Thymus (tissue), 11 donors: ENCODE results near the gene IL1RAPL2. TPM values are rescaled to one million over a fixed set of nuclear protein-coding genes. Genes with fewer than 3 reads are reported as not detected.

ENCODE experiments used
- DNase-seq, 9 donors: peaks; one replicate each; pipeline ENCODE4 v3.0.0-alpha.2; 2013; ENCODE audit warnings: low spot score in 9 of 9, low read depth in 6 of 9, missing footprints in 1 of 9
- H3K27ac ChIP-seq, 2 donors: one replicate each; pipeline ENCODE4 v1.5.1; 2013; ENCODE audit warnings: control low read depth in 1 of 2, low read depth in 1 of 2, low read length in 1 of 2, mild to moderate bottlenecking in 1 of 2, moderate library complexity in 1 of 2
- H3K27me3 ChIP-seq, 2 donors: one replicate each; pipeline ENCODE4 v1.5.1; 2013; ENCODE audit warnings: low read length in 1 of 2; ENCODE audit not compliant: control insufficient read depth in 2 of 2, insufficient read depth in 1 of 2
- H3K36me3 ChIP-seq, 2 donors: one replicate each; pipeline ENCODE4 v1.5.1; 2013; ENCODE audit warnings: low read length in 1 of 2, mild to moderate bottlenecking in 1 of 2, moderate library complexity in 1 of 2; ENCODE audit not compliant: control insufficient read depth in 2 of 2, insufficient read depth in 2 of 2
- H3K4me1 ChIP-seq, 2 donors: one replicate each; pipeline ENCODE4 v1.5.1; 2013; ENCODE audit warnings: low read length in 2 of 2; ENCODE audit not compliant: control insufficient read depth in 2 of 2, insufficient read depth in 2 of 2
- H3K4me3 ChIP-seq, 2 donors: one replicate each; pipeline ENCODE4 v1.5.1; 2013; ENCODE audit warnings: low read length in 2 of 2, control low read depth in 1 of 2, mild to moderate bottlenecking in 1 of 2
- H3K9me3 ChIP-seq, 2 donors: one replicate each; pipeline ENCODE4 v1.5.1; 2013; ENCODE audit warnings: low read length in 1 of 2, mild to moderate bottlenecking in 1 of 2; ENCODE audit not compliant: control insufficient read depth in 2 of 2, insufficient read depth in 1 of 2
- WGBS: extraction: QIAGEN DNeasy Blood & Tissue Kit; methylation state at CpG from one replicate; pipeline ENCODE4 v1.1.7; 2013; 5-methylcytosine and 5-hydroxymethylcytosine counted together
- polyA plus RNA-seq: library from polyadenylated mRNA; stranded (reverse); fragments of 200-250 nt; gene quantifications from one replicate; pipeline ENCODE4 v1.2.3, GENCODE V29; 2013
- total RNA-seq: library from RNA; stranded (reverse); fragments of 120-200 nt; gene quantifications from one replicate; pipeline ENCODE4 v1.2.4, GENCODE V29; 2013
- donor health status: healthy.

Gene IL1RAPL2
- total and polyA plus RNA-seq, 2 donors = 0.38 TPM; not detected in 1

DNA sequence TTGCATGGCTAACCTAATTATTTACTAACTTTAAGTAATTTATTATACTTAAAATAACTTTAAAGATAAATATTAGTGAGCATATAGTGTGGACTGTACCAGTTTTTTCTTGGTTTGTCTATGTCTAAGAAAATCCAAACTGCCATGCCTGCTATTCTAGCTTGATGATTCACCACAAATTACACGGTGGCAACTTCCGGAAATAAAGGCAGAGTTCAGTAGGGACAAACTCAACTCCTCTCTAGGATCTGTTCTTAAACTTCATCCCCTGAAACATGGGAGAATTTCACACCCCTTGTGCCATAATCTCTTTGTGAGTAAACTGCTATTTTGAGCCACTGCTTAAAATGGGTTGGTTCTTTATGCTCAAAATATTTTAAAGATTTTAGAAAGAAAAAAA, 1042.7 kb downstream of the IL1RAPL2 start:
- no peaks in the 10 kb centered on the region for H3K36me3 ChIP-seq
- no peak for DNase-seq
- H3K4me3 ChIP-seq = no peak overlapping the region
- H3K27ac ChIP-seq = no peak overlapping the region
- no peaks in the 10 kb centered on the region for H3K4me1 ChIP-seq
- 93% methylated on average over 2 of the region's 2 CpGs for WGBS
- H3K9me3 ChIP-seq = no peaks in the 10 kb centered on the region
- no peaks in the 10 kb centered on the region for H3K27me3 ChIP-seq

DNA sequence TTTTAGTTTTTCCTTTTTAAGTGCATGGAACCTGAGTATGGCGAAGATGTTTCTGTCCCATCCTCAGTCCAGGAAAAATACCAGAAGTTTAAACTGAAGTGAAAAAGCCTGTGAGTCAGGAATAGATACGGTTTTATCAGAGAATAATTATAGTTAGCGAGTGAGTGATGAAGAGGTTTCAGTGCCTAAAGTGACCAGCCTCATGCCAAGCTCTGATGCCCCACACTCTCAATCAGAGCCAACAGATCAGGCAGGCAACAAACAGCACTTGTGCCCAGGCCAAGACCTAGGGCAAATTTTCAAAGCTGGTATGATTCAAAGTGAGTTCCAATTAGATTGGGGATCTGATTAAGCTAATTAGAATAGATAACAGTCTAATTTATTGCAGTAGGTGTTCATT, 1043.5 kb downstream of the IL1RAPL2 start:
- DNase-seq = no peak
- no peak overlapping the region for H3K4me3 ChIP-seq
- no peaks in the 10 kb centered on the region for H3K36me3 ChIP-seq
- no peaks in the 10 kb centered on the region for H3K27me3 ChIP-seq
- 95% methylated on average over 3 of the region's 3 CpGs for WGBS
- H3K27ac ChIP-seq = no peak overlapping the region
- no peaks in the 10 kb centered on the region for H3K9me3 ChIP-seq
- H3K4me1 ChIP-seq = no peaks in the 10 kb centered on the region

DNA sequence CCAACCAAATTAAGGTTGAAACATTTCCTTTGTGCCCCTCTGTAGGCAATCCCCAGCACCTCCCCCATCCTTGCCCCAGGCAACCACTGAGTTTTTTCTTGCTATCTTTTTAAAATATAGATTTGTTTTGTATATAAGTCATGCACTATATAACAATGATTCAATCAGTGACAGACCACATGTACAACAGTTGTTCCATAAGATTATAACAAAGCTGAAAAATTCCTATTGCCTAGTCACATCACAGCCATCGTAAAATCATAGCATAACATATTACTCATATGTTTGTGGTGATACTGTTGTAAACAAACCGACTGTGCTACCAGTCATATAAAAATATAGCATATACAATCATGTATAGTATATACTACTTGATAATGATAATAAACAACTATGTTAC, 1044.4 kb downstream of the IL1RAPL2 start:
- WGBS = 96% methylated on average over 2 of the region's 2 CpGs
- Histone ChIP-seq H3K4me3 (no peak overlapping the region), H3K36me3 (no peaks in the 10 kb centered on the region), H3K27me3 (no peaks in the 10 kb centered on the region), H3K4me1 (no peaks in the 10 kb centered on the region), H3K27ac (no peak overlapping the region), H3K9me3 (no peaks in the 10 kb centered on the region)
- no peak for DNase-seq

DNA sequence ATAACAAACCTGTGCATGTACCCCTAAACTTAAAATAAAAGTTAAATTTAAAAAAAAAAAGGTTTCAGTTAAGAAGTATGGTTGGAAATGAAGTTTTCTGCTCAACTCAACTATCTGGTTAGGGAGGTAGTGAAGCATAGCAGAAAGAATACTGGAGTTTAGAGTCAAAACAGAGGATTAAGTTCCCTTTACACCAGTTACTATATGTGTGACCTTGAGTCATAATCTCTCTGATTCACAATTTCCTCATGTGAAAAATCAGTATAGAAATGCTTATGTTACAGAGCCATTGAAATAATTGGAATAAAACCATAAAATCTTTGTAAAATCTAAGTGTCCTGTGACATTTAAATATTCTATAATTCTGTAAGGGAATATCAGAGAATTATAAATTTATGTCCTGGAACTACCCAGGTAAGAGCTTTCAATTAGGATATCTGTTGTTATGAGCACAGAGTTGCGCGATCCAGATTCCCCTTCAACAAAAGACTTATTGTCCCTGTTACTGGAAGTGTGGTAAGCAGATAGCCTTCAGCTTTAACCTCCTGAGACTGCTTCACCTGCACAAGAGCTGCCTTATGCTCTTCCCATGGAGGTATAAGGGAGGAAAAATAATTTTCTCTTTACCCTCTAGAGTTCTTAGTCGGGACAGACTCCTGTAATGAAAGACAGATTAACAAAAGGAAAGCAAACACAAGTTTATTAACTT, 1052.5 kb downstream of the IL1RAPL2 start:
- H3K27ac ChIP-seq = no peak overlapping the region
- no peaks in the 10 kb centered on the region for H3K9me3 ChIP-seq
- WGBS = 93% methylated on average over 3 of the region's 3 CpGs
- H3K36me3 ChIP-seq = no peaks in the 10 kb centered on the region
- H3K4me1 ChIP-seq = no peaks in the 10 kb centered on the region
- no peak overlapping the region for H3K4me3 ChIP-seq
- no peak for DNase-seq
- no peaks in the 10 kb centered on the region for H3K27me3 ChIP-seq

DNA sequence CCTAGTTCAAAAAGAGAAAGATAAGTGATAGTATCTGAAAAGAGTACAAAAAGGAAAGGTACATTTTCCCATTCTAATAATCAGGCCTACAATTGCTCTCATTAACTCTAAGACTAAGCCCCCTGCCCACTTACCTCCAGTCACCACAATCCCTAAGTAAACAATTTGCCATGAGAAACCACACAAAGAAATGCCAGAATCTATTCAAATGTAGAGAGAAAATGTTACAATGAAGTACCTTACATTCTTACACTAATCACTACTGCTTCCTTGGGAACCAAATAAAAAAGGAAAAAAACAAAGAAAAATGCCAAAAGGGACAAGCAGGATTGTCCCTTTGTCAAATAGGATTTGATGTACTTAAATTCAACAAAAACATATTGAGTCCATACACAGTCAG, 1068.2 kb downstream of the IL1RAPL2 start:
- DNase-seq = no peak
- no peaks in the 10 kb centered on the region for H3K27me3 ChIP-seq

DNA sequence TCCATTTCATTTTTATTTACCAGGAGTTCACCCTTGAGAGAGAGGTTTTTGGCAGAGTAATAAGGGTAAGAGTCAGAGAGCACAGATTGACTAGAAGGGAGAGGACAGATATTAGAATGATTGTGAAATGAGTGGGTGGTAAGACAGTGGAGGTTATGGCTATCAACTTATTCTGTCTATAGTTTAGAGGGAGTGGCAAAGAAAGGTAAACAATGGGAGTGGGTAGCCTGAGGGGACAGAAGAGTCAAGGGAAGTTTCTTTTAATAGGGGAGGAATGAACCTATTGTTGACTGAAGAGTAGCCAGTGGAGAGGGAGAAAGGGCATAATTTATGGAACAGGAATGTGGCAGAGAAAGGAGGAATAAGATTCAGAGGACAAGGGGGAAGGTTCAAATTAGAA, 1069.8 kb downstream of the IL1RAPL2 start:
- no peak for DNase-seq
- Histone ChIP-seq H3K4me1 (no peaks in the 10 kb centered on the region), H3K4me3 (no peak overlapping the region), H3K36me3 (no peaks in the 10 kb centered on the region), H3K27me3 (no peaks in the 10 kb centered on the region), H3K9me3 (no peaks in the 10 kb centered on the region), H3K27ac (no peak overlapping the region)

More for the DNA sequence above, 1068.2 kb downstream of the IL1RAPL2 start:
- no peaks in the 10 kb centered on the region for H3K36me3 ChIP-seq
- H3K27ac ChIP-seq = no peak overlapping the region
- H3K9me3 ChIP-seq = no peaks in the 10 kb centered on the region
- H3K4me1 ChIP-seq = no peaks in the 10 kb centered on the region
- no peak overlapping the region for H3K4me3 ChIP-seq

DNA sequence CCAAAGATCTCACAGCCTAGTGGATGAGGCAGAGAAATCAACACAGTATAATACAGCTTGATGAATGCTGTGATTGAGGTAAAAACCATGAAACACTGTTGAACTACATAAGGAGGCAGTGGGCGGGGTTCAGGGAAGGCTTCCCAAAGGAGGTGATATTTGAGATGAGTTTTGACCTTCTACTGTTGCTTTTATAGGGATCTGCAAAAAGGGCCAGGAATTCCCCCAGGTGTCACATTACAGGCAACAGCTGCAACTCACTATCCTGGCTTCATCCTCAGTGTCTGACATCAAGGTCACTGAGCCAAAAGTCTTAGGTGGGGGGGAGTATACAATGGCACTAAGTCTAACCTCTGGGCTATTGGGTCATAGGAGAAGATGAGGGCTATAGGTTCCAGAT, 1070.7 kb downstream of the IL1RAPL2 start:
- DNase-seq = no peak
- WGBS = 95% methylated on average over 1 of the region's 1 CpG
- H3K9me3 ChIP-seq = no peaks in the 10 kb centered on the region
- H3K4me1 ChIP-seq = no peaks in the 10 kb centered on the region
- no peaks in the 10 kb centered on the region for H3K36me3 ChIP-seq
- no peak overlapping the region for H3K27ac ChIP-seq
- H3K4me3 ChIP-seq = no peak overlapping the region
- H3K27me3 ChIP-seq = no peaks in the 10 kb centered on the region

DNA sequence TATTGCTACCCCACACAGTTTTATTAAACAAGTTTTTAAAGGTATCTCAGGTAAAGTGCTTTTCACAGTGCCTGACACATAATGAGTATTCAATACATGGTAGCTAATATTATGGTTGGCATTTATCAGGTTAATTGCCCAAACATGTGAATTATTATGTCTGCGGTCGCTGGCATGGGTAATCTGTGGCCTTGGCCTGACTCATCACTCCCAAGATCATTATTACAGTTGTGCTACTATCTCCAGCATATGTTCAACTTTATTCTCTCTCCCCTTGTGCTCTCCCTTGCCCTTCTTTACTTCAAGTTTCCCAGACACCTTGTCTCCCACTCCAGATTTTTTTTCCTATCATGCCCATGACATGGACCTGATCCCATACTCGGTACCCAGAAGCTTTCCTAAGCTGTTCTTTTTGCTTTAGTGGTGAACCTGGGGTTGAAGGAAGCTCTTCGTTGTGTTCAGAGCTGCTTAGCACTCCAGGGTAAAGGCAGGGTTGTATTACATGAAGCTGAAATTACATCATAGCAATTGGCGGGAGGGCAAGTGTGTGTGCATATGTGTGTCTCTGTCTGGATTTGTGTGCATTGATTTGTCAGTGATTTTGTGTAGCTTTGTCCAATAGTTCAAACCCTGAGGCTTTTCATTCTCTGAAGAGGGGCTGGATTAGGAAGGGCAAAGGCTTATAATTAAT, 1079.8 kb downstream of the IL1RAPL2 start:
- no peak for DNase-seq
- WGBS = 70% methylated on average over 5 of the region's 5 CpGs
- Histone ChIP-seq H3K36me3 (no peaks in the 10 kb centered on the region), H3K27ac (no peak overlapping the region), H3K9me3 (no peaks in the 10 kb centered on the region), H3K27me3 (no peaks in the 10 kb centered on the region), H3K4me1 (no peaks in the 10 kb centered on the region), H3K4me3 (no peak overlapping the region)

DNA sequence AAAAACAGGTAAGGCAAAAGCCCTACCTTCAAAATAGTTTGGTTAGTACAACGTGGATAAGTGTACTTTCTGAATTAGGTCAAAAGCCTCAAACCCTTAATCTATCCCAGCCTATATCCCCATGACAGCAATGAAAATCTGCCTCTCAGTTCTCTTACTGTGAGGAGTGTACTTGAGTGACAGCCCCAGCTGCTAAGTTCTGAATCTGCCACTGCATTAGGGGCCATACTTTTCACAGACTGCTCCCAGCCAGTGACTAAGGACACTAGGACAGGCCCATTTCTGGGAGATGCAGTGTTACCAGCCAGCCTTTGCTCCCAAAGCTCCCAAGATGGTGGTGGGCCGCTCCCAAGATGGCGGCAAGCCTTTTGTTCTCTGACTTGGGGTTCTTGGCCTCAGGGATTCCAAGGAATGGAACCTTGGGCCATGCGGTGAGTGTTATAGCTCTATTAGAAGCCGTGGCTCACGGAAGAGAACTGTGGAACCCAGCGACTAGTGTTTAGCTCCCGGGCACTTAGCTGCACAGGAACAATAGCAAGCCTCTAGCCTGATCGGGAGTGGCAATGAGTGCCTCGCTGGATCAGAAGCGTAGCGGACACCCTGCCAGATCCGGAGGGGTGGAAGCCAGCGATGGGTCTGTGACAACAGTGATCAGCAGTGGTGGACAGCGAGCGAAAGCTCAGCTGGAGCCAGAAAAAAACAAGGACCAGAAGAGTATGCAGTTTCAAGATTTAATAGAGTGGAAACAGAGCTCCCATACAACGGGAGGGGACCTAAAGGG, 1080.8 kb downstream of the IL1RAPL2 start:
- no peaks in the 10 kb centered on the region for H3K4me1 ChIP-seq
- 94% methylated on average over 17 of the region's 17 CpGs for WGBS
- H3K9me3 ChIP-seq = no peaks in the 10 kb centered on the region
- no peak overlapping the region for H3K4me3 ChIP-seq
- H3K27me3 ChIP-seq = no peaks in the 10 kb centered on the region
- H3K36me3 ChIP-seq = no peaks in the 10 kb centered on the region
- no peak overlapping the region for H3K27ac ChIP-seq
- DNase-seq = no peak
